AG04449 (cell line): Measurements from ENCODE around the gene POLR2A.

Experiments used
- CTCF ChIA-PET: fragments of 350-600 bp; formaldehyde crosslinking; extraction: SDS; loops from one replicate; lab custom pipeline; 2021; ENCODE audit warnings: antibody characterized with exemption; lab: Yijun Ruan, JAX
- POLR2A ChIA-PET: fragments of 400-600, 350-600 bp; formaldehyde crosslinking; extraction: SDS; loops from one replicate; lab custom pipeline; 2020; ENCODE audit warnings: antibody characterized with exemption, inconsistent platforms; lab: Yijun Ruan, JAX
- DNase-seq: peaks from one replicate; pipeline ENCODE4 v3.0.0-alpha.2; 2010; ENCODE audit warnings: low read depth, low spot score
- H3K4me3 ChIP-seq: 2 replicates; pipeline ENCODE4 v1.5.1; 2011; ENCODE audit warnings: low read depth, mild to moderate bottlenecking, control low read depth, low read length
- TF ChIP-seq, protein P1 (sequence below): IDR thresholded peaks from one replicate; pipeline ENCODE4 v1.5.1; 2011; ENCODE audit warnings: mild to moderate bottlenecking, moderate library complexity, low read length, control low read depth, inconsistent platforms; ENCODE audit not compliant: insufficient read depth; ENCODE audit errors: missing control alignments

The POLR2A gene

DNA sequence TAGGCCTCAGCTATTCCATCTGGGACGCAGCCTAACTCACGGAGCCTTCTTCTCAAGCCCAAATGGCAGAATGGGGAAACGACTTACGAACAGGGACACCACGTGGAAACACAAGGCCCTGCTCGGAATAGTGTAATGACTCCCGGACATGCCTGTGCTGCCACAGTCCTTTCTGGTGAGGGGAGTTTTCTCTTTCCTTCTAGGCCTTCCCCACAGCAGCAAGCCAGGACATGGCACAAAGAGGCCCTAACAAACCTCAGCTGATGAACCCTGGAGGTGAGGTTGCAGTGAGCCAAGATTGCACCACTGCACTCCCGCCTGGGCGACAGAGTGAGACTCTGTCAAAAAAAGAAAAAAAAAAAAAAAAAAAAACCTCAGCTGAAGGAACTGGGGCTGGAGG, 20.1 kb upstream of the POLR2A start:
- TF ChIP-seq, protein P1, sequence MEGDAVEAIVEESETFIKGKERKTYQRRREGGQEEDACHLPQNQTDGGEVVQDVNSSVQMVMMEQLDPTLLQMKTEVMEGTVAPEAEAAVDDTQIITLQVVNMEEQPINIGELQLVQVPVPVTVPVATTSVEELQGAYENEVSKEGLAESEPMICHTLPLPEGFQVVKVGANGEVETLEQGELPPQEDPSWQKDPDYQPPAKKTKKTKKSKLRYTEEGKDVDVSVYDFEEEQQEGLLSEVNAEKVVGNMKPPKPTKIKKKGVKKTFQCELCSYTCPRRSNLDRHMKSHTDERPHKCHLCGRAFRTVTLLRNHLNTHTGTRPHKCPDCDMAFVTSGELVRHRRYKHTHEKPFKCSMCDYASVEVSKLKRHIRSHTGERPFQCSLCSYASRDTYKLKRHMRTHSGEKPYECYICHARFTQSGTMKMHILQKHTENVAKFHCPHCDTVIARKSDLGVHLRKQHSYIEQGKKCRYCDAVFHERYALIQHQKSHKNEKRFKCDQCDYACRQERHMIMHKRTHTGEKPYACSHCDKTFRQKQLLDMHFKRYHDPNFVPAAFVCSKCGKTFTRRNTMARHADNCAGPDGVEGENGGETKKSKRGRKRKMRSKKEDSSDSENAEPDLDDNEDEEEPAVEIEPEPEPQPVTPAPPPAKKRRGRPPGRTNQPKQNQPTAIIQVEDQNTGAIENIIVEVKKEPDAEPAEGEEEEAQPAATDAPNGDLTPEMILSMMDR = no peak
- no peak for DNase-seq
- ChIA-PET CTCF (no interaction called here), POLR2A (no interaction called here)
- H3K4me3 ChIP-seq = no peak overlapping the region

DNA sequence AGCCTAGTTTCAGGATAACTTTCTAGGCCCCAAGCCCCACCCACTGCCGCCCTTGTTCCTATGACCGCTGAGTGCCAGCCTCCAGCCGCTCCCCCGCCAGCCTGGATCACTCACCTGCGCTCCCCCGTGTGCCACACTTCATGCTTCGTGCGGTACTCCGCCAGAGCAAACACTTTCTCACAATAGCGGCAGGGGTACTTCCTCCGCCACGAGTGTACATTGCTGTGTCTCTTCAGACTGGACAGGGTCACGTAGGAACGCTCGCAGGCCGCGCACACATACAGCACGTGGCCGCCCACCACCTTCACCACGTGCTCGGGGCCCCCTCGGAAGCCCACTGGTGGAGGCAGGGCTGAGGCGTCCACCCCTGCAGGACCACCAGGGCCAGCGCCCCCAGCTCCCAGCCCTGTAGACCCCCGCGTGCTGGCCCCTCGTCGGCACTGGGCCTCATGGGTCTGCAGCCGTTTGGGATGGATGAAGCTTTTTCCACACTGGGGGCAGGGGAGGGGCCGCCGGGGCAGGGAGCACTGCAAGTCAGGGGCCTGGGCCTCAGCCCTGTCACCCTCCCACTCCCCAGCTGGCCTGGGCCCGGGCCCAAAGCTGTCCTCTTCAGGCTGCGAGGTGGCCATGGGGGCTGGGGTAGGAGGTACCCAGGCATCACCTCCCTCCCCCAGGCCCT, 18.4 kb upstream of the POLR2A start:
- no peak for DNase-seq
- ChIA-PET POLR2A (interaction anchor here (1.1 to 1.4 kb wide), 2 partner anchors 10 to 11 kb away, joined by 4 to 8 read pairs; no protein-coding TSS in a partner anchor), CTCF (interaction anchor here (2.8 kb wide), 1 partner anchor 95 kb away, joined by 8 read pairs; the partner anchor contains the start of gene SENP3)
- TF ChIP-seq, protein P1 = no peak
- no peak overlapping the region for H3K4me3 ChIP-seq

DNA sequence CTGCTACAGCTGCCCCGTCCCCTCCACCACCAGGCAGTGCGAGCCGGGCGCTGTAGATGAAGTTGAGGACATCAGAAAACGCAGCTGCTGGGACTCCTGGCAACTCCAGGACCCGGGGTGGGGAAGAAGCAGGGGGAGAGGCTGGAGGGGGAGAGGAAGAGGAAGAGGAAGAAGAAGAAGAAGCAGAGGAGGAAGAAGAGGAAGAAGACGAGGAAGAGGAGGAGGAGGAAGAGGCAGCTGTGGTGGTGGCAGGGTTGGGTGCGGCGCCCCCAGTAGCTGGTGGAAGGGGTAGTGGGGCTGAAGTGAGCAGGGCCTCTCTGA, 17.9 kb upstream of the POLR2A start:
- ChIA-PET POLR2A (interaction anchor here (1.1 to 1.4 kb wide), 2 partner anchors 10 to 11 kb away, joined by 4 to 8 read pairs; no protein-coding TSS in a partner anchor), CTCF (interaction anchor here (1.2 to 2.8 kb wide), 2 partner anchors 9 to 95 kb away, joined by 4 to 8 read pairs; partner anchors contain the start of gene SENP3)
- TF ChIP-seq, protein P1 = no peak
- no peak overlapping the region for H3K4me3 ChIP-seq
- DNase-seq = no peak

DNA sequence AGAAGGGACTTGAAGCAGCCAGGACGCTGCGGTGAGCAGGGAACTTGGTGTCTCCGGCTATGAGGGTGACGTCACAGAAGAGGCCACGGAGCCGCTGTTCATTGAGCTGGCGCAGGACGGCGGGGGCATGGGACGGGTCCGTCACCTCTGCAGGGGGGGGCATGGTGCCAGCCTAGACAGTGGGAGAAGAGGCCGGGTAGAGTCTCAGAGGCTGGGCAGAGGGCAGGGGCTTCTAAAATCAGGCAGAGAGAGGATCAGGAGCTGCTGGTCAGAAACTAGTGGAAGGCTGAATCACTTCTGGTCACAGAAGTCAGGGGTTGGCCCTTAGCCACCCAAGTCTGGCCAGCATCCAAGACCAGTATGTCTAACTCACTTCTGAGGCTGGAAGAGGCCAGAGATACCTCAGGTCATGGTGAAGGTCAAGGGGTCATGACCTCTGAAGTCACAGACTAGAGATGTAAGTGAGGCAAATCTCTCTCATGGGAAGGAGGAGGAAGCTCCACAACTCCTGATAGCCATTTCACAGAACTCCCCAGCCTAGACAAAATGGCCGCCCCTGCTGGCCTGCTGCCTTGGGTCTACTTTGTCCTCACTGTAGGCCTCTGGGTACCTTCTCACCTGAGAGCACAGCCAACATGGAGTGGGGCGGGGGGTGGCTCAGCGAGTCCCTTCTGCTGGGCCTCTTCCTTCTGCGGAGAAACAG, 17.4 kb upstream of the POLR2A start:
- no peak for DNase-seq
- POLR2A ChIA-PET = interaction anchor here (1.1 to 1.4 kb wide), 2 partner anchors 9 to 12 kb away, joined by 4 to 8 read pairs; no protein-coding TSS in a partner anchor
- TF ChIP-seq, protein P1 = no peak
- H3K4me3 ChIP-seq = no peak overlapping the region
- CTCF ChIA-PET = interaction anchor here (0.9 to 2.8 kb wide), 3 partner anchors 9 to 94 kb away, joined by 4 to 8 read pairs (median 4); partner anchors contain the start of gene SENP3

DNA sequence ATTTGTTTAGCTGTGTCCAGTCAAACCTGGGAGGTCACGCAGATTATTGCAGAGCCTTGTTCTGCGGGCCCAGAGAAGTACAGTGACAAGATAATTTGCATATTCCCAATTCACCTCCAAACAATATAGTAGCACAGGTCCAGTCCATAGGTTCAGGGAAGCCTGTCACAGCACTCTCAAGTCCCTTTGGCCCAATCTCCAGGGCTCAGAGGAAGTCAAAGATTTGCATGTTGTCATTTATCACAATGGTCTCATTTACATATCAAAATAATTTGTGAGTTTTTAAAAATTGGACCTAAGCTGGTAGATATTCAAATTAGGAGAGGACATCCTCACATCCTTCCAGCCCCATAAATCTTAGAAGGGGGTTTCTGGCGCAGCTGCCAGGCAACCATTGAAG, 16.7 kb upstream of the POLR2A start:
- ChIA-PET CTCF (interaction anchor here (0.9 to 1.2 kb wide), 2 partner anchors 8 to 31 kb away, joined by 4 read pairs; no protein-coding TSS in a partner anchor), POLR2A (interaction anchor here (1.4 kb wide), 1 partner anchor 8 kb away, joined by 4 read pairs; no protein-coding TSS in a partner anchor)
- H3K4me3 ChIP-seq = no peak overlapping the region
- TF ChIP-seq, protein P1 = no peak
- DNase-seq = no peak

DNA sequence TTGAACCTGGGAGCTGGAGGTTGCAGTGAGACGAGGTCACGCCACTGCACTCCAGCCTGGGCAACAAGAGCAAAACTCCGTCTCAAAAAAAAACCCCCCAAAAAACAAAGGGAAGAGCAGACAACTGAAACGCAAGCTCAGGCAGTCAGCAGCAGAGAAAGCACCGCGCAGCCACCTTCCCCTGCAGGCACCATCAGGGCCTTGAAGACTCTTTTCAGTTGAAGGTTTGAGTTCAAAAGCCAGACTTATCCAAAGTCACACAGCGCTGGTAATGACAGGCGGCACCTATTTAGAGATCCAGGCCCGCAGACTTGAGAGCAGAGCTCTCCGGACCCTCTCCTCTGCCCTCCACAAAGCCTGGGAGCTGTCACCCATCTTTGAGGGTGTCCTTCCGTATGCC, 15.9 kb upstream of the POLR2A start:
- ChIA-PET CTCF (no interaction called here), POLR2A (no interaction called here)
- DNase-seq = no peak
- no peak overlapping the region for H3K4me3 ChIP-seq
- TF ChIP-seq, protein P1 = no peak
